ENCODE data around the gene SPATA12.

SPATA12 gene

DNA sequence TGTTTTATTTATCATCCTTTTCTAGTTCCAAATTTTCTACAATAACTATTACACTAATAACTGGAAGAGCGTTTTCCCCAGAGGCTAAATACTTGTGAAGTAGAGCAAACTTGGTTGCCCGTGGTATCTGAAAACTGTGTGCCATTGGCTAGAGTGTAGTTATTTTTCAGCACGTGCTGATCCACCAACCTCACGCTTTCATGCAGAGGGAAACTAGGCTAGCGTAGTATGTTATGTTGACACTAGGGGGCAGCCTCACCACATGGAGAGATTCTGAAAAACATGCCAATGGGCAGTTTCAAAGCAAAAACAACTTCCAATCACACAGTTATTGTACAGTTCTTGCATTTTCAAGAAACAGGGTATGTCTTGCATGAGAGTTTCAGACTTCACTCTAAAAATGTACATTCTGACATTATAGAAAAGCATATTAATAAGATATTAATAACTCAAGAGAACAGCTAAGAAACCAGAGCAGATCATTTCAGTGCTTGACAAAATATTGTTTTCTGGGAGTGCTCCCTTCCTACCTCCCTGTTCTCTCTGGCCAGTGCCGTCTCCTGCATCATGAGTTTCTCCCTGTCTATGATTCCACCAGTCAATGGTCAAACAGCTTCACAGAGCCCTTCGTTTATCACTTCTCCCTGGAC, 39.7 kb downstream of the SPATA12 start:
- Histone ChIP-seq H3K27me3 (ENCODE audit: control insufficient read depth in 1 of 2, insufficient read depth in 2 of 2, low read length in 2 of 2) (no peaks in the 10 kb centered on the region), H3K9ac (ENCODE audit: low read length) (no peak overlapping the region), H3K9me3 (ENCODE audit: low read length) (no peaks in the 10 kb centered on the region), H3K4me3 (ENCODE audit: low read depth in 1 of 2, low read length in 2 of 2) (no peak overlapping the region), H3K4me1 (ENCODE audit: insufficient read depth, low read length) (peaks cover 4% of the 10 kb centered on the region), H3K36me3 (ENCODE audit: insufficient read depth, low read length) (peaks cover 39% of the 10 kb centered on the region), H3K27ac (ENCODE audit: low read depth, low read length) (no peak overlapping the region)

DNA sequence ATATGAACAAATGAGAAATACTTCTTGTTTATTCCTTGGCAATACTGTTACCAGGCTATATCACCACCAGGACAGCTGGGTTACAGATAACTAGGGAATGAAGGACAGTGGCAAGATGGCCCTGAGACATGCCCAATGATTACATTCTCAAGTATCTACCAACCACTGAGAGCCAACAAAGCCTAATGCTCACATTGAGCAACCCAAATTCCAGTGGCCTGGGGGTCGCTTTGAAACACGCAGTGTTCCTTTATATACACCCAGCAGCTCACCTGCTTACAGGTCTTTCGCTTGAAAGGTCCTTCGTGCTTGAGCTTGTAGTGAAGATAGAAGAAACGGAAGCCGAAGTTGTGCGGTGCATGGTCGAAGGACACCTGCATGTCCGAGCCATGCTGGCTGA, 45.1 kb downstream of the SPATA12 start:
- Histone ChIP-seq H3K27me3 (ENCODE audit: control insufficient read depth in 1 of 2, insufficient read depth in 2 of 2, low read length in 2 of 2) (no peaks in the 10 kb centered on the region), H3K9ac (ENCODE audit: low read length) (no peak overlapping the region), H3K9me3 (ENCODE audit: low read length) (no peaks in the 10 kb centered on the region), H3K4me1 (ENCODE audit: insufficient read depth, low read length) (peaks cover 8% of the 10 kb centered on the region), H3K27ac (ENCODE audit: low read depth, low read length) (no peak overlapping the region), H3K36me3 (ENCODE audit: insufficient read depth, low read length) (peaks cover 45% of the 10 kb centered on the region), H3K4me3 (ENCODE audit: low read depth in 1 of 2, low read length in 2 of 2) (no peak overlapping the region)

DNA sequence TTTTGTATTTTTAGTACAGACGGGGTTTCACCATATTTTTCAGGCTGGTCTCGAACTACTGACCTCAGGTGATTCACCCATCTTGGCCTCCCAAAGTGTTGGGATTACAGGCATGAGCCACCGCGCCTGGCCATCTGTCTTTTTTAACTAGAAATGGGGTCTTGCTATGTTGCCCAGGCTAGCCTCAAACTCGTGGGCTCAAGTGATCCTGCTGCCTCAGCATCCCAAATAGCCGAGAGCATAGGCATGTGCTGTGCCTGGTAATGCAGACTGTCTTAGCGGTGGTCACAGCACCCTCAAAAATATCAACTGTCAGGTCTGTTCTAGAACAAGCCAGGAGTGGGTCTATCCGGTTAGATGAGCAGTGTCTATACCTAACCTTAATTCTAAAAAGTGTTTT, 48.2 kb downstream of the SPATA12 start:
- Histone ChIP-seq H3K27ac (ENCODE audit: low read depth, low read length) (no peak overlapping the region), H3K9me3 (ENCODE audit: low read length) (no peaks in the 10 kb centered on the region), H3K4me1 (ENCODE audit: insufficient read depth, low read length) (peaks cover 8% of the 10 kb centered on the region), H3K4me3 (ENCODE audit: low read depth in 1 of 2, low read length in 2 of 2) (no peak overlapping the region), H3K27me3 (ENCODE audit: control insufficient read depth in 1 of 2, insufficient read depth in 2 of 2, low read length in 2 of 2) (no peaks in the 10 kb centered on the region), H3K36me3 (ENCODE audit: insufficient read depth, low read length) (peaks cover 35% of the 10 kb centered on the region), H3K9ac (ENCODE audit: low read length) (no peak overlapping the region)

DNA sequence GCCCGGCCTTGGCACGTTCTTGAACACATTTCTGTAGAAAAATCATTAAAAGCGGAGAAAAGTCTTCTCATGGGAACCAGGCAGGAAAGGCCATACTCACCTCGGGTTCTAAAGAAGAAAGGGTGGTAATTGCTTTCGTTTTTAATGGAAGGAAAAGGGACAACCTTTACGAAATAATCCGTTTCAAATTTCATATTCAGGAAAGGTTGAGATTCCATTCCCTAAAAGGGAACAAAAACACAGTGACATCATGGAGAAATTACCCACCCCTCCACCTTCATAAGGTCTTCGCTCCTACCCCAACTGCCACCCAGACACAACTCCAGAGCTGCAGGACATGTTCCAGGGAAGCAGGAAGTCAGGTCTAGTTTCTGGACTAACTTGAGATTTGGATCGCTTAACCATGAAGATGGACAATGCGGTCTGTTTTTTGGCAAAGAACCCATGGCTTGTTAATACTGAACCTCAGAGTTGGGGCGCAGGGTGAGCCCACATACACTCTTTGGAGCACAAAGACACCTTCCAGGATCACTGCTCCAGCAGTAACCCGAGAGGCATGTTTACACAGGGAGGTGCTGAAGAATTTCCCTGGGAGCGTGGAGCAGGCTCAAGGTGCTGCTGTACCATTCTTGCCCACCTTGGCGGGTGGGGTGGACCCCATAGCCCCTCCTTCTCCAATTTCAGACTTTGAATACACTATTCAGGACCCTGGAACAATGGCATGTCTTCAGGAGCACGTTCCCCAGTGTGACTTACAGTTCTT, 49.2 kb downstream of the SPATA12 start:
- no peaks in the 10 kb centered on the region for H3K27me3 ChIP-seq (ENCODE audit: control insufficient read depth in 1 of 2, insufficient read depth in 2 of 2, low read length in 2 of 2)
- H3K27ac ChIP-seq (ENCODE audit: low read depth, low read length), result no peak overlapping the region
- peaks cover 8% of the 10 kb centered on the region for H3K4me1 ChIP-seq (ENCODE audit: insufficient read depth, low read length)
- H3K9ac ChIP-seq (ENCODE audit: low read length), result no peak overlapping the region
- no peak overlapping the region for H3K4me3 ChIP-seq (ENCODE audit: low read depth in 1 of 2, low read length in 2 of 2)
- peaks cover 38% of the 10 kb centered on the region for H3K36me3 ChIP-seq (ENCODE audit: insufficient read depth, low read length)
- no peaks in the 10 kb centered on the region for H3K9me3 ChIP-seq (ENCODE audit: low read length)

DNA sequence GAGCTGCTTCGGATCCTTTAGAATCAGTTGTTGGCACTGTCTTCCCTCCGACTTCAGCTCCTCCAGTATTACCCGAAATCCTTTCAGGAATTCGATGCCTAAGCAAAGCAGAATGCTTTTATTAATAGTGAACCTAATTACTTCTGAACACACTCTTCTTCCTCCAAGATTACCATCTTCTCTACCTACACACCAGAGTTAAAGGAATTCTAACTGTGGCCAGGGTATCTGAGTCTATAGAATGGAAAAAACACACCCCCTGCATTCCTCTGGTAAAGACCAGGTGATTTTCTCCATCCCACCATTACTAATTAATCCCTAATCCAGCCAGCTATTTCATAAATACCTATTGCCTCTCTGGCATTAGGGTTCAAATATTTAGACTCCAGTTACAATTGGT, 49.8 kb downstream of the SPATA12 start:
- Histone ChIP-seq H3K4me3 (ENCODE audit: low read depth in 1 of 2, low read length in 2 of 2) (no peak overlapping the region), H3K36me3 (ENCODE audit: insufficient read depth, low read length) (peaks cover 34% of the 10 kb centered on the region), H3K9ac (ENCODE audit: low read length) (no peak overlapping the region), H3K27me3 (ENCODE audit: control insufficient read depth in 1 of 2, insufficient read depth in 2 of 2, low read length in 2 of 2) (no peaks in the 10 kb centered on the region), H3K4me1 (ENCODE audit: insufficient read depth, low read length) (peaks cover 8% of the 10 kb centered on the region), H3K9me3 (ENCODE audit: low read length) (no peaks in the 10 kb centered on the region), H3K27ac (ENCODE audit: low read depth, low read length) (no peak overlapping the region)

DNA sequence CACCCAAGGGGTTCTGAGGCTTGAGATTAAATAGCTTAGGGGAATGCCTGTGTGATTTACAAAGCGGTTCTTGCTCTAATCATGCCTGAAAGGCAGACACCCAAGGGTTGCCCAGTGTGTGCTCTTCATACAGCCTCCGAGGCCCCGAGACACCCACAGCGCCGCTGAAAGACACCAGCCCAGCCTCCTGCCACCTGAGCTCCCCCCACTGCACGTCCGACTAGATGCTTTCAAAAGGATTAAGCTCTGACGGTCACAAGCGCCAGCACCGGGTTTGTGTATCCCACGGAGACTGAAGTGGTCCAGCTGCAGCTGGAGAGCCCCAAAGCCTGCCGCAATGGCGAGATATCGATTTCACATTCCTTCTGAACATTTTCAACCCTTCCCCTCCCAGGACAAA, 50.3 kb downstream of the SPATA12 start:
- H3K27me3 ChIP-seq (ENCODE audit: control insufficient read depth in 1 of 2, insufficient read depth in 2 of 2, low read length in 2 of 2), result no peaks in the 10 kb centered on the region
- peaks cover 34% of the 10 kb centered on the region for H3K36me3 ChIP-seq (ENCODE audit: insufficient read depth, low read length)
- H3K9me3 ChIP-seq (ENCODE audit: low read length), result no peaks in the 10 kb centered on the region
- no peak overlapping the region for H3K9ac ChIP-seq (ENCODE audit: low read length)
- H3K27ac ChIP-seq (ENCODE audit: low read depth, low read length), result no peak overlapping the region
- H3K4me3 ChIP-seq (ENCODE audit: low read depth in 1 of 2, low read length in 2 of 2), result no peak overlapping the region
- H3K4me1 ChIP-seq (ENCODE audit: insufficient read depth, low read length), result peaks cover 8% of the 10 kb centered on the region

DNA sequence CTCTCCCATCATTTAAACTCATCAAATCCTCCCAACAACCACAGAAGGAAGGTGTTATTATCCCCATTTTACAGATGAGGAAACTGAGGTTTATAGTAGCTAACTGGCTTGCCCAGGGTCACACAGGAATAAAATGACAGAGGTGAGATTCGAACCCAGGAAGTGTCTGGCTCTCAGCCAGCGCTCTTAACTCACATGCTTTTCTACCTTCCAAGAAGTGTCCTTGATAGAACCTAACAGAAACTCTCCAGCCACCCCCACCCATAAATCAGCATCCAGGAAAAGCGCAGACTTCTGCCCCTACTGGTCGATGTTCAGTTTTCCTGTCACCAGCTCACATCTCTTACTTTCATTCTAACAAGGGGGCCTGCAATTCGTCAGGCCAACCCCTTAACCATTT, 51.7 kb downstream of the SPATA12 start:
- Histone ChIP-seq H3K27me3 (ENCODE audit: control insufficient read depth in 1 of 2, insufficient read depth in 2 of 2, low read length in 2 of 2) (no peaks in the 10 kb centered on the region), H3K27ac (ENCODE audit: low read depth, low read length) (no peak overlapping the region), H3K9me3 (ENCODE audit: low read length) (no peaks in the 10 kb centered on the region), H3K36me3 (ENCODE audit: insufficient read depth, low read length) (peaks cover 34% of the 10 kb centered on the region), H3K4me1 (ENCODE audit: insufficient read depth, low read length) (no peaks in the 10 kb centered on the region), H3K9ac (ENCODE audit: low read length) (no peak overlapping the region), H3K4me3 (ENCODE audit: low read depth in 1 of 2, low read length in 2 of 2) (no peak overlapping the region)

DNA sequence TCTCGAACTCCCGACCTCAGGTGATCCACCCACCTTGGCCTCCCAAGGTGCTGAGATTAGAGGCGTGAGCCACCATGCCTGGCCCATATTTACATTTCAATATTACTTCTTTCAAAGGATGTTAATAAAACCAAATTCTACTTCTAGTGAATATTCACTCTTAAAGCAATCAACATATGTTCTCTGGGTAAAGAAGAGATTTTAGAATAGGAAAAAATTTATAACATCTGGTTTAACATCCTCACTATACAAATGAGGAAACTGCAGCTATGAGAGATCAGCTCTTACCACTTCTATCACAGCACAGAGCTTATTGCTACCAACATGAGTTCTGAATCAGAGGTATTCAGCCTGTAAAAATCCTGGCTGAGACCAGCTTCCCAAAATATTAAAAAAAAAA, 56.0 kb downstream of the SPATA12 start:
- Histone ChIP-seq H3K27ac (ENCODE audit: low read depth, low read length) (no peak overlapping the region), H3K9me3 (ENCODE audit: low read length) (no peaks in the 10 kb centered on the region)

DNA sequence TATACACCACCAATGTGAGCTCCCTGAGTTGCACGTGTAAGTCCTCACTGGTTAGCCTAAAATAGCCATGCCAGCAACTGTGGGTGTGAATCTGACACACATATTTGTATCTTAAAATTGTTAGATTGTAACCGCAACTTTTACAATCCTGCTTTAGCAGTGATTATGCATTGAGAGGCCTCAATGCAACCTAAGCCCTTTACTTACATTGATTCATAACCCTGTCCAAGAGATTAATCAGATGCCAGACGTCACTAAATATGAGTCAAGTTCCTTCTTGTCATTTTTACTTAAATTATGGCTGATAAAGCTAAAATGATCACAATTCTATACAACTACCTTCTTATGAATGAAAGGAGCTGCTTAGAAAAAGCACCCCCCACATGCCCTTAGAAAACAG, 57.8 kb downstream of the SPATA12 start:
- peaks cover 8% of the 10 kb centered on the region for H3K36me3 ChIP-seq (ENCODE audit: insufficient read depth, low read length)
- H3K9me3 ChIP-seq (ENCODE audit: low read length), result no peaks in the 10 kb centered on the region
- H3K27ac ChIP-seq (ENCODE audit: low read depth, low read length), result no peak overlapping the region
- H3K27me3 ChIP-seq (ENCODE audit: control insufficient read depth in 1 of 2, insufficient read depth in 2 of 2, low read length in 2 of 2), result no peaks in the 10 kb centered on the region
- H3K4me3 ChIP-seq (ENCODE audit: low read depth in 1 of 2, low read length in 2 of 2), result no peak overlapping the region
- H3K4me1 ChIP-seq (ENCODE audit: insufficient read depth, low read length), result peaks cover 29% of the 10 kb centered on the region
- no peak overlapping the region for H3K9ac ChIP-seq (ENCODE audit: low read length)

More for the DNA sequence above, 56.0 kb downstream of the SPATA12 start:
- H3K9ac ChIP-seq (ENCODE audit: low read length), result no peak overlapping the region
- H3K27me3 ChIP-seq (ENCODE audit: control insufficient read depth in 1 of 2, insufficient read depth in 2 of 2, low read length in 2 of 2), result no peaks in the 10 kb centered on the region
- no peak overlapping the region for H3K4me3 ChIP-seq (ENCODE audit: low read depth in 1 of 2, low read length in 2 of 2)
- peaks cover 21% of the 10 kb centered on the region for H3K4me1 ChIP-seq (ENCODE audit: insufficient read depth, low read length)
- peaks cover 13% of the 10 kb centered on the region for H3K36me3 ChIP-seq (ENCODE audit: insufficient read depth, low read length)

DNA sequence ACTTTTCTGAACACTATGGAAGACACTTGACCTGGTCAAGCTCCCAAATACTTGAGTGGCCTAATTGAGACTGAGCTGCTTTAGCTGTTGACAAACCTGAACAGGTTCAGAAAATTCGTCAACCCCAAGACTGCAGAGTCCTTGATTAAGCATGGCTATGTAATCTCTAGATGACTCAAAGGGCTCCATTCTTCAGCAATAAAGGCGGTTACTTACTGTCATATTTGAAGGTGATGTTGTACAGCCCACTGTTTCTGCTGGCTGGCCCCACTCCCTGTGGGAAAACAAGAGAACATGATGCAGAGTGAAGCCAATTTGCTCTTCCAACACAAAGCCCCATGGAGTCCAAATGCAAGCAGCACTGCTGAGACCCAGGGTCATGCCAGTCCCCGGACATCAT, 59.6 kb downstream of the SPATA12 start:
- Histone ChIP-seq H3K27me3 (ENCODE audit: control insufficient read depth in 1 of 2, insufficient read depth in 2 of 2, low read length in 2 of 2) (no peaks in the 10 kb centered on the region), H3K4me3 (ENCODE audit: low read depth in 1 of 2, low read length in 2 of 2) (no peak overlapping the region), H3K9ac (ENCODE audit: low read length) (no peak overlapping the region), H3K36me3 (ENCODE audit: insufficient read depth, low read length) (no peaks in the 10 kb centered on the region), H3K4me1 (ENCODE audit: insufficient read depth, low read length) (peaks cover 36% of the 10 kb centered on the region), H3K9me3 (ENCODE audit: low read length) (no peaks in the 10 kb centered on the region), H3K27ac (ENCODE audit: low read depth, low read length) (peak overlapping the region; percentile 57)

DNA sequence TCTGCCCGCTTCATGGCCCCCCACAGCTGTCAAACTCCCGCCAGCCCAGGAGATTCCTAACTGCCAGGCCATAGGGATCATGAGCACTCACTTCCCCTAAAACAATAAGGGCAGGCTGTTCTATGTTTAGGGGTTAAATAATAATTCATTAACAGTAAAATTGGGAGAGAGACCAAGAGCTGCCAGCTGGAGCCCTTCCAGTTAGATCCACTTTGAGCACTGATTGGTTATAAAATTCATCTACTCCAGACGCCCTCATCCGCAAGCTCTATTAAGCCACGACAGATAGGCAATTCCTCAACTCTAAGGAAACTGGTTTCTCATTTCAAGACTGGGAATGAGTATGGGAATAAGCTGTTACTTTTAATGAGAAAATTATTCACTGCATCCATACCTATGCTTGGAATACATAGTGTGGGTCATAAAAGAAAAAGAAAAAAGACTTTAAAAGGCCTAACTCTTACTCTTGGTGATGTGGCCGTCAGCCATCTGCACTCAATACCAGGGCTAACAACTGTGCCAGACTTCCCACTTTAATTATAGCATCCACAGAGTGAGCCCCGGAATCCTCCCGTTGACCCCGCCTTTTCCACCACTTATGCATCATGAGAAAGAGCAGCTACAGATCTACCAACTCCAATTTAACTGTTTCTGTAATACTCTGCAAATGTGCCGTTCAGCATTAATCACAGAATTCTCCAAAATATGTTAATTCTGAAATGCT, 60.1 kb downstream of the SPATA12 start:
- peaks cover 38% of the 10 kb centered on the region for H3K4me1 ChIP-seq (ENCODE audit: insufficient read depth, low read length)
- no peak overlapping the region for H3K9ac ChIP-seq (ENCODE audit: low read length)
- no peaks in the 10 kb centered on the region for H3K36me3 ChIP-seq (ENCODE audit: insufficient read depth, low read length)
- H3K27me3 ChIP-seq (ENCODE audit: control insufficient read depth in 1 of 2, insufficient read depth in 2 of 2, low read length in 2 of 2), result no peaks in the 10 kb centered on the region
- peak overlapping the region; percentile 57 for H3K27ac ChIP-seq (ENCODE audit: low read depth, low read length)
- no peaks in the 10 kb centered on the region for H3K9me3 ChIP-seq (ENCODE audit: low read length)
- no peak overlapping the region for H3K4me3 ChIP-seq (ENCODE audit: low read depth in 1 of 2, low read length in 2 of 2)
